HG02884 (cell line): ENCODE measurements around the gene KIAA1671.
"Not testable (repeated sequence)": the region's sequence is repeated elsewhere in the genome, so short reads cannot be mapped to it uniquely, and the experiment has no call there.

ENCODE experiments used
- ATAC-seq: cut with Tn5 transposase; IDR thresholded peaks from one replicate; pipeline ENCODE4 v1.9.1; 2021; ENCODE audit warnings: mild to moderate bottlenecking, moderate library complexity; ENCODE audit not compliant: unreplicated experiment

The KIAA1671 gene

GRCh38 chr22:25212337-25212736 lies 259.8 kb downstream of the KIAA1671 start:
- no peak for ATAC-seq

- no peak for ATAC-seq
Observed at GRCh38 chr22:25213221-25213620, 260.7 kb downstream of the KIAA1671 start.

GRCh38 chr22:25216230-25216629 lies 263.7 kb downstream of the KIAA1671 start:
- no peak for ATAC-seq

- ATAC-seq = no peak
Observed at GRCh38 chr22:25219211-25219689, 266.7 kb downstream of the KIAA1671 start, which contains the start of gene CRYBB2. Gene CRYBB2, plus strand, starts transcription at chr22:25219639. Its CDS starts 1,791 bp downstream, at chr22:25221430.

DNA sequence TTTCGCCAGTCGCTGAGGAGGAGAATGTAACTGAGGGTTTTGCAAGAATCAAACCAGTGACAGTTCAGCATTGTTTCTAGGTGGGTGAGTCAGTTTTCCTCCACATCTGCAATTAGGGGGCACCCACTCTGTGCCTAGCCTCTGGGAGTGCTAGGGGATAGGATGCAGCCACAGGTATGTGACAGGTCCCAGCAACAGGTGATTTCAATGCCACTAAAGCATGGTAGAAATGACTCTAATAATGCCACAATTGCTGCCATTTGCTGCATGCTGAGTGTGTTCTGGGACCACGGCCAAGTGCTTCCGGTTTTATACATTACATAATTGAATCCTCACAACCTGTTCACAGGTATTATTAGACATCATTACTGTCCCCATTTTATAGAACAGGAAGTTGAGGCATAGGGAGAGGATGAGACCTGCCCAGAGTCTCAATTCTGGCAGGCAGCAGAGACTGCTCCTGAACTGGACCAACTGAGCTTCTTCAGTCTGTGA lies 267.5 kb downstream of the KIAA1671 start:
- no peak for ATAC-seq

DNA sequence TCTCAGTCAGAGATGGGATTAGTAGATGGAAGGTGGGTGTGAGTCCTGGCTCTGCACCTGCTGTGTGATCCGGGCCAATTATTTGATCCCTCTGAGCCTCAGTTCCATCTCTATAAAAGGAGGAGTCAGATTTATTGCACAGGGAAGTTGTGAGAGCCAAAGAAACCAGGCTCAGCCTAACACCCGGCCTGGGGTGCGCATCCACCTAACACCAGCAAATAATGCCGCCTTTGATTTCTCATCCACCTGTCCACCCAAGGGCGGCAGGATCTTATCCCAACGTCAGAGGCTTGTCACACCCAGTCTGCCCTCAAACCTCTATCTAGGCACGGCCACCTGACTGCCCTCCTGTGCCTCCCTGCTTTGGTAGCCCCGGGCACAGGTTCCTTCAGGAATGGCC lies 269.3 kb downstream of the KIAA1671 start:
- ATAC-seq = no peak

DNA sequence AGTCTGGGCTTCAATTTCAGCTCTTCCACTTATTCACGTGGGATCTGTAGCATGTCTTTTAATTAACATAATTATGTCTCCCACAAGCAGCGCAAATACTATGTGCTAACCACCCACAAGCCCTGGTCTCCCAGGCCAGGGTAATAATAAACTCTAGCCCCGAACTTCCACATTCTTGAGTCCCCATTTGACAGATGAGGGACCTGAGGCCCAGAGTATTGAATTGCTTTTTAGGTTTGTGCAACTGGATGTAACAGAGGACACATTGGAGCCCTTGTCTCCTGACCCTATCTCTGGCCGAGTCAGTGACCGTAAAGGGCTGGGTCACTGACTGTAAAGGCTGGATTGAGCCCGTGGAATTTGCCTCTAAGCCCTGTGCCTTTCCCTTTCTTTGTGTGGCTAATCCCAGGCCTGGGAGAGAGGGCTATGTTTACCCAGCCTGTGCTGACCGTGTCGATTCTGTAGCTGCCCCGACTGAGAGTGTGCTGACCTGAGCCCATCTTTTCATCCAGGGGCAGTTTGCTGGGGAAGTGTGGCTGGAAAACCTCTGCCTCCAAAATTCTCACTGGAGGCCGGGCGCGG lies 270.8 kb downstream of the KIAA1671 start:
- no peak for ATAC-seq

- no peak for ATAC-seq
Observed at GRCh38 chr22:25228822-25229221, 276.3 kb downstream of the KIAA1671 start.

GRCh38 chr22:25230760-25231159 lies 278.2 kb downstream of the KIAA1671 start:
- ATAC-seq = not testable (repeated sequence)

GRCh38 chr22:25232301-25232700 lies 279.8 kb downstream of the KIAA1671 start:
- ATAC-seq = no peak

DNA sequence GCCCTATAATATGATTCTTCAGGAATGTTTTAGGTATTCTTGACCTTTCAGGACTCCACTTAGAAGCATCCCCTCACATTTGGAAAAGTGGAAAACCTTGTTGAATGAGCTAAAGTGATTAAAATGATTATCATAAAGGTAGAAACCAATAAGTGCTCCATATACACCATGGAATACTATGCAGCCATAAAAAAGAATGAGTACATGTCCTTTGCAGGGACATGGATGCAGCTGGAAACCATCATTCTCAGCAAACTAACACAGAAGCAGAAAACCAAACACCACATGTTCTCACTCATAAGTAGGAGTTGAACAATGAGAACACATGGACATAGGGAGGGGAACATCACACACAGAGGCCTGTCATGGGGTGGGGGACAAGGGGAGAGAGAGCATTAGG lies 281.2 kb downstream of the KIAA1671 start:
- ATAC-seq = not testable (repeated sequence)

GRCh38 chr22:25235547-25236290 lies 283.2 kb downstream of the KIAA1671 start:
- ATAC-seq = no peak

DNA sequence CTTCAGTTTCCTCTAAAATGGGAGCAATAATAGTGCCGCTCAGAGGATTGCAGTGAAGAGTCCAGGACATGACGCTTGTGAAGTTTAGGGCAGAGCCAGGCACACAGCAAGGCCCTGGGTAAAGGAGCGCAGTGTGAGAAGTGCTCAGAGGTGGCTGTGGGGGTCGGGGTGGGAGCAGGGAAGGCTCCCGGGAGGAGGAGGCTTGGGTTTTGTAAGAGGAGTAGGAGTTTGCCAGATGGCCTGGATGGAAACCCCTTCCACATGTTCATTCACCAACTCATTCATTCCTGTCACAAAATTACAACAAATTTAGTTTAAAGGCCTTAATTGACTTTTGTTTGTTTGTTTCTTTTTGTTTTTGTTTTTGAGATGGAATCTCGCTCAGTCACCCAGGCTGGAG lies 283.9 kb downstream of the KIAA1671 start:
- ATAC-seq = no peak

DNA sequence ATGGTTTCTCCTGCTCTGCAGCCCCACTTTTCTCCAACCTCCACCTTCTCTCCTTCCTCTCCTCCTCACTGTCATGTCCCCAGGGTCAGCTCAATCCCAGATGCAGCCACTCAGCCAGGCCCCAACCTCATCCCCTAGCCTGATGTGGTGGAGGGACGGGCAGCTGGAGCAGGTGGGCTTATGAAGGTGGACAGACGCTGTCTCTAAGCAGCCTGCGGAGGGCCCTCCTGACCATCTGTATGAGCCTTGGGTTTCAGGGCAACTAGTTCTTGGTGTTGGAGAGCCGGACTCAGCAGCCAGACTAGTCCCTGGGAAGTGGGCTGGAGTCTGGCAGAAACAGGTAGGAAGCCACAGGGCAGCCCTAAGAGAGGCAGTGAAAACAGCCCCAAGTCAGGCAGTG lies 285.0 kb downstream of the KIAA1671 start:
- no peak for ATAC-seq

DNA sequence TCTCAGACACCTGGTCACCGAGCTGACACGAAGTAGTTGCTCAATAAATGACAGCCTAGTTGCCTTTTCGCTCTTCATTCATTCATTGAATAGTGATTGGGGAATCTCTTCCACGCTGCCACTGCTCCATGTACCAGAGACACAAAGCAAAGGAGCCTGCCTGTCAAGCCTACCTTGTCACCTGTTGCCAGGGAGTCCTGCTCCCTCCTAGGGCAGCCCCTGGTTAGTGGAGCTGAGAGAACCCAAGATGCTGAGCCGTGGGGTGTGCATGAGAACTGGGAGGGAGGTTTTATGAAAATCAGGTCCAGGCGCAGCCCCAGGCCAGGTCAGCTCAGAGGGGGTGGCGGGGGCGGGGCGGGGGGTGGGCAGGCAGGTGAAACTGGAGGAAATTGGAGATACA lies 285.5 kb downstream of the KIAA1671 start:
- not testable (repeated sequence) for ATAC-seq
